ENCODE data around the gene EIF3B.

DNA sequence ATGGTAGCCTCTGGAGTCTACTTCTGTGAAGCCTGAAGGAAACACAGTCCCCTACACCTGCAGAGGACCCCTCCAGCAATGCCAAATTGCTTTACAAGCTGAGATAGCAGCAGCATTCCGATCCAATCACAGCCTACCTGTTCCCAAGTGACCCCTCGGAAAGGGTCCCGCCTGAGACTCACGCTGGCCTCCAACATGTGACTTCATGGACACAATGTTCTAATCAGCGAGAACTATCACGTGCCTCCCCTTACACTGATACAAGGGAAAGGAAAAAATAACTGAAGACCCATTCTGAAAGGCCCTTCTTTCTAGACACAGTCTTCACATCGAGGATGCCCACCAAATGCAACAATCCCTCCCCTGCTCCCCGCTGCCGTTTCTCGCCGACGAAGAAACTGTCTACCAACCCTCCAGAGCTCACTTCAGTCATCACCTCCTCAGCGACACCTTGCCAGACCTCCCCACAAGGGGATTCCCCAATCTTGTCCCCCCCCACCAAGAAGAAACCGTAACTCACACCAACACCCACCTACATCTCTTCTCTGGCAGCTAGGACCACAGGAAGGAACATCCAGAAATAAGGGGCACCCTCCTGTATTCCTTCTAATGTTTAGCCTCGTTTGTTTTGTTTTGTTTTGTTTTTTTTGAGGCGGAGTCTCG is 42.2 kb upstream of the EIF3B start:
- TF ChIP-seq CTCF (IDR thresholded peaks at IDR 0.05) = no peak
- TF ChIP-seq EP300 (IDR thresholded peaks at IDR 0.05) = no peak
- TF ChIP-seq POLR2A (IDR thresholded peaks at IDR 0.05; ENCODE audit: low read depth) = no peak
